WERI-Rb-1 (cell line): ENCODE measurements around the gene B3GNT7.

Source experiments
- DNase-seq: peaks from one replicate; pipeline ENCODE4 v3.0.0-alpha.2; 2020
- H3K27ac ChIP-seq: fragments of 250-450 bp; sonication (Bioruptor Pico); 2 replicates; pipeline ENCODE4 v1.5.1; 2020; ENCODE audit warnings: mild to moderate bottlenecking, moderate library complexity
- H3K27me3 ChIP-seq: fragments of 250-450 bp; sonication (Bioruptor Pico); 2 replicates; pipeline ENCODE4 v1.5.1; 2021; ENCODE audit warnings: mild to moderate bottlenecking, low read depth, moderate library complexity; ENCODE audit not compliant: insufficient read depth, severe bottlenecking
- H3K36me3 ChIP-seq: fragments of 250-450 bp; sonication (Bioruptor Pico); 2 replicates; pipeline ENCODE4 v1.5.1; 2020; ENCODE audit warnings: mild to moderate bottlenecking, moderate library complexity
- H3K4me3 ChIP-seq: 2 replicates; pipeline ENCODE4 v1.5.1; 2011; ENCODE audit warnings: low read depth, mild to moderate bottlenecking, control low read depth, low read length
- H3K9me3 ChIP-seq: fragments of 250-450 bp; sonication (Bioruptor Pico); 2 replicates; pipeline ENCODE4 v1.5.1; 2021; ENCODE audit warnings: mild to moderate bottlenecking, moderate library complexity; ENCODE audit not compliant: severe bottlenecking
- CTCF ChIP-seq: IDR thresholded peaks from 2 replicates; pipeline ENCODE4 v1.5.1; 2011; ENCODE audit warnings: low read depth, mild to moderate bottlenecking, control low read depth, inconsistent platforms, low read length

Gene B3GNT7

GRCh38 chr2:231351648-231352047 is 43.9 kb upstream of the B3GNT7 start:
- Histone ChIP-seq H3K36me3 (no peaks in the 10 kb centered on the region; the same call in 1 of the 2 replicates), H3K27ac (no peak overlapping the region), H3K27me3 (no peaks in the 10 kb centered on the region), H3K9me3 (no peaks in the 10 kb centered on the region), H3K4me3 (no peak overlapping the region)
- DNase-seq = no peak
- no peak for TF ChIP-seq CTCF

- no peaks in the 10 kb centered on the region for H3K9me3 ChIP-seq
- H3K36me3 ChIP-seq = no peaks in the 10 kb centered on the region
- TF ChIP-seq CTCF = no peak
- no peak for DNase-seq
- H3K27ac ChIP-seq = no peak overlapping the region
- H3K27me3 ChIP-seq = no peaks in the 10 kb centered on the region
- no peak overlapping the region for H3K4me3 ChIP-seq
Observed at GRCh38 chr2:231353469-231353868, 42.0 kb upstream of the B3GNT7 start.

- Histone ChIP-seq H3K4me3 (no peak overlapping the region), H3K27me3 (no peaks in the 10 kb centered on the region), H3K36me3 (no peaks in the 10 kb centered on the region), H3K27ac (no peak overlapping the region), H3K9me3 (no peaks in the 10 kb centered on the region)
- no peak for DNase-seq
- TF ChIP-seq CTCF = no peak
Observed at GRCh38 chr2:231355508-231356465, 39.7 kb upstream of the B3GNT7 start.

DNA sequence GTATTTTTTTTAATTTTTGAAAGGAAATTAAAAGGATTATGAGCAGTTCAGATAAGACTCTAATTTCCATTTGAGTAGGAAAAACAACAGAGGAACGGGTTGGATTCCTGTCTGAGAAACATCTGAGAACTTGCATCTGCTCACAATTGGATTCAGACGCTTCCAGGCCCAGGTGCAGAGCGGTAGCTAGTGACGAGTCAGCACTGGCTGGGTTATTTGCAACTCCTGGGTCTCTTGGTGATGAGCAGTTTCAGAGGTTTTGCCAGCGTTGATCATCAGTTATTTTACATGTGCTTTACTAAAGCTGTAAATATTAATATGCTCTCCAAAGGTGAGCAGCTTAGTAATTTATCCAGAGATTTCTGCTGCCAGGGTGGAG is 39.1 kb upstream of the B3GNT7 start:
- DNase-seq = no peak
- no peaks in the 10 kb centered on the region for H3K27me3 ChIP-seq
- no peak overlapping the region for H3K27ac ChIP-seq
- no peaks in the 10 kb centered on the region for H3K9me3 ChIP-seq
- no peak for TF ChIP-seq CTCF
- no peak overlapping the region for H3K4me3 ChIP-seq
- no peaks in the 10 kb centered on the region for H3K36me3 ChIP-seq

DNA sequence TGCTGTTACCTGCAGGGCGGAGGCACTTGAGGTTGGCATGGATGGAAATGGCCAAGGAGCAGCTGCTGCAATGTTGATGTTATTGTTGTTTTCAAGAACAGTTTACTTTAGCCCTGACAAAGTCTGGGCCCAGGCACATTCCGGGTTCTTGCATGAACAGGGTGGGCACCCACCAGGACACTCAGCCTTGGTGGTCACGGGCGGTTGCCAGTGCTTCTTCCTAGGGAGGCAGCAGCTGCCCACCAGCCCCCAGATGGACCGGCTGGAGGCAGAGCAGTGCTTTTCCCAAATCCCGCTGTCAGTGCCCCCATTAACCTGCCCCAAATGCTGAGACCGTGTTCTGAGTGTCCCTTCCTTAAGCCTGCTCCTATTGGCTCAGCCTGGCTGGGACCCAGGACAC is 38.5 kb upstream of the B3GNT7 start:
- H3K27ac ChIP-seq = no peak overlapping the region

More for the DNA sequence above, 38.5 kb upstream of the B3GNT7 start:
- no peak for DNase-seq
- TF ChIP-seq CTCF = no peak
- no peaks in the 10 kb centered on the region for H3K36me3 ChIP-seq
- no peak overlapping the region for H3K4me3 ChIP-seq
- no peaks in the 10 kb centered on the region for H3K27me3 ChIP-seq
- H3K9me3 ChIP-seq = no peaks in the 10 kb centered on the region
